GM21723 (cell line): Measurements from ENCODE around the gene HS3ST5.
"Not testable (repeated sequence)": the region's sequence is repeated elsewhere in the genome, so short reads cannot be mapped to it uniquely, and the experiment has no call there.

ENCODE experiments used
- ATAC-seq: cut with Tn5 transposase; IDR thresholded peaks from one replicate; pipeline ENCODE4 v1.9.1; 2021; ENCODE audit warnings: mild to moderate bottlenecking, moderate library complexity; ENCODE audit not compliant: unreplicated experiment

Gene HS3ST5

GRCh38 chr6:114158838-114159694, 183.8 kb downstream of the HS3ST5 start:
- ATAC-seq: no peak

GRCh38 chr6:114158411-114158810, 184.4 kb downstream of the HS3ST5 start:
- ATAC-seq: no peak

DNA sequence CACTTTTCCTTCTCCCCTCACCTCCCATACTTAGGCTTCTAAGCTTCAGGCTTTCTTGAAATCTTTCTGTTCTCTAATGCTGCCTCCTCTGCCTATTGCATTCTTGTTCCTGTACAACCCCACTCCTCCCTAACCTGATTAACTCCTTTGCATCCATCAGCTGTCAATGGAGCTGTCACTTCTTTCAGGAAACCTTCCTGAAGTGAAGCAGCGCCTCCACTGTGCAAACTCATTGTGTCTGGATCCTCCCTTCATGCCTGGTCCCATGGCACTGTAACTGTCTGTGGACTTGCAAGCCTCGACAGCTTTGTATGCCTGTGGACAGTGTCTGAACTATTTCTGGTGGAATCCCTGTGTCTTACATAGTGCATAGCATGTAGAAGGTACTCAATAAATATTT, 185.0 kb downstream of the HS3ST5 start:
- no peak for ATAC-seq

GRCh38 chr6:114155763-114156162, 187.1 kb downstream of the HS3ST5 start:
- ATAC-seq: no peak

DNA sequence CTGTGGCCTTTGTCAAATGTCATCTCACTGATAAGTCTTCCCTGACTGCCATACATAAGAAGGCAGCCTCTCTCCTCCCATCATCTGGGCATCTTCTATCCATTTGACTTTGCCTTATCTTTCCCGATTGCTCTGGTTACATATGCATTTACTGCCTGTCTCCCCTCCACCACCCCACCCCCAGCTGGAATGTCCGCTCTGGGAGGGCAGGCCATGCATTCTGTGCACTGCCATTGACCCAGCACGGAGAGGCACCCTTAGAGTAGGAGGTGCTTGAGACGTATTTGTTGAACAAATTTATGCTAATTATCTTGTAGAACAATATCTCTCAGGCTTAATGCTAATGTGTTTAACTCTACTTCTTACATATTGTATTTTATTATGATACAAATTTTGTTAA, 188.0 kb downstream of the HS3ST5 start:
- no peak for ATAC-seq

DNA sequence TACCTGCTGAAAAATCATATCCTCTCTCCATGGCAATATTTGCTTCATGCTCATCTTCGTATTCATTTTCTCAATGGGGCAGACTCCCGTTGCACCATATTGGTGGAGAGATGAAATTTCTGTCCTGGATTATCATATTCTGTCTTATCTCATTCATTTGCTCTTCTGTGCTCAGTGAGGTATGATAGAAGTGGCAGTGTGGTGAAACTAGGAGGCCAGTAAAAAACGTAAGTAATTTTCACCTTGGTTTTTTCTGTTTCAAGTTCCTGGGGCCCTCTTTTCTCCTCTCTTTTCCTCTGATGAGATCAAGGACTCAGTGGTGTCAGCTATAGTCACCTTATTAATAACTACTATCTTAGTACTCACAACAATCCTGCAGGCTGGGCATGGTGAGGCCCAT, 189.4 kb downstream of the HS3ST5 start:
- ATAC-seq: no peak

DNA sequence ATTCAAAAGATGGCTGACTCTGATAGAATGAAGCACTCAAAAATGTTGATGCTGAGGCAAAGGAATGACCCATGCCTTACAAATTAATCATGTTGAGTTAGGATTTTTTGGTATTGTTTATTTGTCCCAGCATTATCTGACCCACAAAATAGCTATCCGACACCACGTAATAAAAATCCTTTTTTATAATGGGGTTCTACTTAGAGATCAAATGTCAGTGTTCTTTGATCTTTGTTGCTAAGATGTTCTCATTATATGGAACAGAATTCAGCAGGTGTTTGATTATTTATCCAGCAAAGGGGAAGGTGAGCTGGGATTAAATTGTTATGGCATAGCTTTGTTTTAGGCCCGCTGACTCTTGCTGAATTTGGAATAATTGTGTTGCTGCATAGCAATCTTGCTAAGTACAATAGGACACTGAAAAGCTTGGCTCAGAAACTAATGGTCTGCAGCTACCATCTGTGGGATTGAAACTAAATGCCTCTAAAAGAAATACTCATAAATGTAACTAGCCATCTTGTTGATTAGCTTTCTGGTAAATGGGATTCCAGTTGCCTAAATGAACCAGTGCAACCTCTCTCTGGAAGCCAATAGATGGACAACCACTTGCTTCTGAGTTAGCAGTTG, 191.6 kb downstream of the HS3ST5 start:
- ATAC-seq: no peak

DNA sequence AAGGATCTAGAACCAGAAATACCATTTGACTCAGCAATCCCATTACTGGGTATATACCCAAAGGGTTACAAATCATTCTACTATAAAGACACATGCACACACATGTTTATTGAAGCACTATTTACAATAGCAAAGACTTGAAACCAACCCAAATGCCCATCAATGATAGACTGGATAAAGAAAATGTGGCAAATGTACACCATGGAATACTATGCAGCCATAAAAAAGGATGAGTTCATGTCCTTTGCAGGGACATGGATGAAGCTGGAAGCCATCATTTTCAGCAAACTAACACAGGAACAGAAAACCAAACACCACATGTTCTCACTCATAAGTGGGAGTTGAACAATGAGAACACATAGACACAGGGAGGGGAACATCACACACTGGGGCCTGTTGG, 193.6 kb downstream of the HS3ST5 start:
- ATAC-seq: not testable (repeated sequence)

- ATAC-seq: no peak
These were observed 197.7 kb downstream of the HS3ST5 start for GRCh38 chr6:114144887-114145851.

DNA sequence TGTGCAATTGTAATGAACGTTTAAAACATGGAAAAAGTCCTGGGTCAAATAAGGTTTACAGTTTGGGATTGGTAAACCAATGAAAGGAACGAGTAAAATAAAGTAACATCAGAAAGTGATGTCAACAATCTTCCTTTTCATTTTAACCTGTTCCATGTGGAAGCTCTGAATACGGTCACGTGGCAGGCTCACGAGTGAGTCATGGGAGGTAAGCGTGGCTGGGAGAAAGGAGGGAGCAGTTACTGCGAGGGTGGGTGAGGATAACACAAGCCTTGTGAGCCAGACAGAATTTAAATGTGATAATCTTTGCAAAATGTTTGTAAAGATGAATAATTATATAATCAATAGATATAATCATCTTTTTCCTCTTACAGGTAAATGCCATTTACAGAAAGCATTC, 200.6 kb downstream of the HS3ST5 start:
- ATAC-seq: no peak

- ATAC-seq: no peak
These were observed 202.4 kb downstream of the HS3ST5 start for GRCh38 chr6:114140416-114140815.

DNA sequence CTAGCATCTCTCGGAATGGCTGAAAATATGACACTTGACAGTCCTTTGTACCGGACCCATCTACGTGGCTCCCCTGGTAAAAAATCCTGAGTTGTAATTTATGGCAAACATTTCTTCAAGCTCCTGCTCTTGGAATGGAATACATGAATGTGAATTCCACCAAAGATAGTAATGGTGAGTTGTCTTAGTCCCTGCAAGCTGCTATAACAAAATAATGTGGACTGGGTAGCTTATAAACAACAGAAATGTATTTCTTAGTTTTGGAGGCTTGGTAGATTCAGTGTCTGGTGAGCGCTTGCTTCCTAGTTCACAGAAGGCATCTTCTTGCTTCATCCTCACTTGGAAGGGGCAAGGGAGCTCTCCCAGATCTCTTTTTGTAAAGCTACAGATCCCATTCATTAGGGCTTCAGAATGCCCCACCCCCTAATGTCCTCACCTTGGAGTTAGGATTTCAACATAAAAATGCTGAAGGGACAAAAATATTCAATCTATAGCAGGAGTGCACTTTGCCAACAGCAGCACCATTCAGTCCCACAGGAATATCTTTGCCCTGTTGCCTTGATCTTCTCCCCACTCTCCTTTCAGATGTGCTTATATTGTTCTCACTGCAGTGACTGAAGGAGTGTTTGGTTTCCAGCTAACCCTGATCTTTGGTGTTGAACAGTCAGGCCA, 204.1 kb downstream of the HS3ST5 start:
- ATAC-seq: no peak

- no peak for ATAC-seq
These were observed 207.4 kb downstream of the HS3ST5 start for GRCh38 chr6:114135363-114135971.

DNA sequence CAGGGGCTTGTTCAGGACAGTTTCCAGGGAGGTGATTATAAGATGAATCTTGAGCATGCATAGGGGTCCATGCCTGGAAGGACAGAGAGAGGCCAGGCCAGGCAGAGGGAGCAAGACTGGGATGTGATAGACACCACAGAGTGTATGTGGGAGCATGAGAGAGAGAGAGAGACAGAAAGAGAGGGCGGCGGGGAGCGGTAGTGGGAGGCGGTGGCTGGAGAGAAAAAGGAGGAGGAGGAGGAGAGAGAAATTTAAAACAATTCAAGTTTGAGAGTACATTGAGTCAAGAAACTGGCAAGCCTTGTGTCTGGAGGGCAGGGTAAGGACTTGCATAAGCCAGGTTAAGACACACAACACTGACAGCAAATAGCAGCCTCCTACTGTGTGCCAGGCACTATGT, 209.0 kb downstream of the HS3ST5 start:
- ATAC-seq: no peak

- no peak for ATAC-seq
These were observed 210.9 kb downstream of the HS3ST5 start for GRCh38 chr6:114131945-114132344.

GRCh38 chr6:114125576-114125975, 217.2 kb downstream of the HS3ST5 start:
- ATAC-seq: no peak

GRCh38 chr6:114121913-114122662, 220.7 kb downstream of the HS3ST5 start:
- no peak for ATAC-seq

DNA sequence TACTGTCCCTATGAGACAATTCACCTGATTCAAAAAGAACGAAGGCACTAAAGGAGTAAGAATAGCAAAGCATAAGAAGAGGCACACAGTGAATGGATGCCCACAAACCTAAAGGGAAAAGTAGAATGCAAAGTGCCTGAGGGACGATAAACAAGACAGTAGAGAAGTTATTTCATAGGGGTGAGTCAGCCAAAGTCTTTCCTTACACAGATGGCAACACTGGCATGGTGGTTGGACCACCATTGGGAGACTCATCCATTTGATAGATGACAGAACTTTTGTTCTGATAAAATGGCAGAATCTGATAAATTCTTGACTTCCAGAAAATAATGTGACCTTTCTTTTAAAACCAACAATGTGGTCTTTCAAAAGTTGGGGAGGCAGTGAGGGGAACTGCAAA, 223.8 kb downstream of the HS3ST5 start:
- ATAC-seq: no peak

GRCh38 chr6:114115652-114116051, 227.2 kb downstream of the HS3ST5 start:
- no peak for ATAC-seq
